HepG2 (cell line): Measurements from ENCODE around the gene USP7. TPM values are rescaled to one million over a fixed set of nuclear protein-coding genes. Genes with fewer than 3 reads are reported as not detected.
A peak's percentile ranks its signal among the peaks of the same experiment; 100 is the strongest.

Experiments
- AGO2 ChIP-seq: fragments of 200-400 bp; formaldehyde crosslinking; optimal IDR thresholded peaks from 2 replicates; pipeline ENCODE3; 2017; ENCODE audit warnings: mild to moderate bottlenecking, low read depth, low read length, moderate library complexity
- ARID2 ChIP-seq: sonication (generic); formaldehyde crosslinking; IDR thresholded peaks from 2 replicates; pipeline ENCODE4 v1.8.1; 2022; ENCODE audit warnings: mild to moderate bottlenecking, missing genetic modification reagents, borderline replicate concordance
- ATF7-NPFF ChIP-seq: sonication (generic); formaldehyde crosslinking; IDR thresholded peaks from 2 replicates; pipeline ENCODE4 v1.8.1; 2023; ENCODE audit warnings: mild to moderate bottlenecking, low read depth, missing genetic modification reagents, moderate library complexity
- ERF ChIP-seq: IDR thresholded peaks from 2 replicates; pipeline ENCODE4 v1.6.1; 2018; ENCODE audit warnings: missing biosample characterization, missing genetic modification reagents
- GFI1 ChIP-seq: sonication (generic); formaldehyde crosslinking; IDR thresholded peaks from 2 replicates; pipeline ENCODE4 v1.5.0; 2020; ENCODE audit warnings: missing genetic modification reagents, mild to moderate bottlenecking, borderline replicate concordance
- HHEX ChIP-seq: IDR thresholded peaks from 2 replicates; pipeline ENCODE4 v1.6.1; 2016; ENCODE audit warnings: control low read depth
- HNRNPLL ChIP-seq: fragments of 200-400 bp; formaldehyde crosslinking; IDR thresholded peaks from 2 replicates; pipeline ENCODE4 v1.6.1; 2017; ENCODE audit warnings: mild to moderate bottlenecking, low read depth, low read length; ENCODE audit not compliant: poor library complexity, severe bottlenecking
- ISX ChIP-seq: sonication (generic); formaldehyde crosslinking; conservative IDR thresholded peaks from 2 replicates; pipeline ENCODE4 v1.5.0; 2020; ENCODE audit warnings: missing genetic modification reagents
- KLF9 ChIP-seq: IDR thresholded peaks from 2 replicates; pipeline ENCODE4 v1.6.1; 2016; ENCODE audit warnings: low read depth
- NFRKB ChIP-seq: fragments of 450-650 bp; IDR thresholded peaks from 2 replicates; pipeline ENCODE4 v1.6.1; 2017
- ONECUT2 ChIP-seq: sonication (generic); formaldehyde crosslinking; IDR thresholded peaks from 2 replicates; pipeline ENCODE4 v1.4.0; 2020; ENCODE audit warnings: missing genetic modification reagents
- PCBP2 ChIP-seq: fragments of 200-400 bp; formaldehyde crosslinking; optimal IDR thresholded peaks from 2 replicates; pipeline ENCODE3; 2018; ENCODE audit warnings: low read length, low read depth; ENCODE audit not compliant: poor library complexity, severe bottlenecking
- POLR2AphosphoS5 ChIP-seq: IDR thresholded peaks from 2 replicates; pipeline ENCODE4 v1.6.1; 2012; ENCODE audit warnings: low read depth, low read length
- SP4 ChIP-seq: sonication (generic); formaldehyde crosslinking; IDR thresholded peaks from 2 replicates; pipeline ENCODE4 v1.8.1; 2023; ENCODE audit warnings: mild to moderate bottlenecking, missing genetic modification reagents
- ZBTB1 ChIP-seq: sonication (generic); formaldehyde crosslinking; IDR thresholded peaks from 2 replicates; pipeline ENCODE4 v1.4.0; 2020; ENCODE audit warnings: missing genetic modification reagents, borderline replicate concordance
- ZNF674 ChIP-seq: sonication (generic); formaldehyde crosslinking; IDR thresholded peaks from 2 replicates; pipeline ENCODE4 v1.5.0; 2020; ENCODE audit warnings: low read depth, mild to moderate bottlenecking, missing genetic modification reagents
- ZNF7 ChIP-seq: IDR thresholded peaks from 2 replicates; pipeline ENCODE4 v1.6.1; 2016; ENCODE audit warnings: missing biosample characterization, missing genetic modification reagents
- ZNF777 ChIP-seq: sonication (generic); formaldehyde crosslinking; IDR thresholded peaks from 2 replicates; pipeline ENCODE4 v1.4.0; 2020; ENCODE audit warnings: missing genetic modification reagents
- ZSCAN22 ChIP-seq: sonication (generic); formaldehyde crosslinking; IDR thresholded peaks from 2 replicates; pipeline ENCODE4 v1.4.0; 2020; ENCODE audit warnings: mild to moderate bottlenecking, missing genetic modification reagents
- polyA plus RNA-seq, 8 experiments: library from polyadenylated mRNA; depleted of rRNA in 3 of 8; stranded (reverse) in 7 of 8; unstranded in 1 of 8; fragments of >200 nt; fragmentation: Illumina TruSeq in 4 of 8; extraction: Trizol in 4 of 8; gene quantifications; 2 replicates each; pipeline versions ENCODE4 v1.2.1 to v1.2.3, GENCODE V29; 2011 to 2016; ENCODE audit warnings: low read depth in 4 of 8, missing spikeins in 1 of 8, mixed read lengths in 1 of 8; ENCODE audit not compliant: insufficient read depth in 1 of 8
- total RNA-seq, 5 experiments: library from RNA; depleted of rRNA; stranded (reverse); fragments of >200 nt; fragmentation: Illumina TruSeq; extraction: Trizol; gene quantifications; 2 replicates each; pipeline ENCODE4 v1.2.3, GENCODE V29; 2016; ENCODE audit warnings: low read depth in 1 of 5
- TF ChIP-seq, protein P1 (sequence below): sonication (generic); formaldehyde crosslinking; IDR thresholded peaks from 2 replicates; pipeline ENCODE4 v1.5.0; 2020; ENCODE audit warnings: missing genetic modification reagents
- TF ChIP-seq, protein P2 (sequence below): IDR thresholded peaks from 2 replicates; pipeline ENCODE4 v1.6.1; 2016; ENCODE audit warnings: missing compliant biosample characterization, missing genetic modification reagents, borderline replicate concordance
- TF ChIP-seq, protein P3 (sequence below): sonication (generic); formaldehyde crosslinking; IDR thresholded peaks from 2 replicates; pipeline ENCODE4 v1.8.0; 2022; ENCODE audit warnings: mild to moderate bottlenecking, missing genetic modification reagents; ENCODE audit not compliant: insufficient replicate concordance
- TF ChIP-seq, protein P4 (sequence below): IDR thresholded peaks from 2 replicates; pipeline ENCODE4 v1.6.1; 2016; ENCODE audit warnings: low read depth, control low read depth
- TF ChIP-seq, protein P5 (sequence below): sonication (generic); formaldehyde crosslinking; IDR thresholded peaks from 2 replicates; pipeline ENCODE4 v1.4.0; 2020; ENCODE audit warnings: mild to moderate bottlenecking, missing genetic modification reagents
- TF ChIP-seq, protein P6 (sequence below): sonication (generic); formaldehyde crosslinking; IDR thresholded peaks from 2 replicates; pipeline ENCODE4 v1.8.1; 2023; ENCODE audit warnings: missing genetic modification reagents, mild to moderate bottlenecking, borderline replicate concordance

Gene USP7
- total and polyA plus RNA-seq, 2 of the 13 experiments (the other 11 are each of a cell fraction or from before 2014, with no cell fraction given), result 52.5 to 173 TPM

DNA sequence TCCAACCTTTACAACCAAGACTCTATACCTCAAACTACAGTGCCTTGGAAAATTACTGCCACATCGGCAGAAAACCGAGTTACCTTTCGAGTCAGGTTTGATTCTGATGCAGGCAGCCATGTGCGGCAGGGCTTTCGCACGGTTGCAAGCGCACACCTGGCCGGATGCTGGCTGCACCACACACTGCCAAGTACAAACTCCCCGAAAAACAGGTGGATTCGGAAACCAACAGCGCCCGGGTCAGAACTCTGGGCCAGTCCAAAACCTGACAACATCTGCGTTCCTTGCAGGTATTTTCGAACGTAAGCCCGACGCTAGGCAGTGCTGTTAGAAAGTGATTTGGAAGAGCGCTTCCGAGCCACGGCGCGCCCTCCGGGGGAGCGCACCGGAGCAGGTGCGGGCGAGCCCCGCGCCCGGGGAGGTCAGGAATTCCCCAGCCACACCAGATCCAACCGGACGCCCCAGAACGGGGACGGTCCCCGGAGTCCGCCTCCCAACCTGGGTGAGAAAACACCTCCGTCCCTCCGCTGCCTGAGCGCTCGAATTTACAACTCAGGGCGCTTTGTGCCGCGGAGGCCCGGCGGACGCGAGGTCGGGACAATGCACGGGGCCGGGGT is 1.2 kb downstream of the USP7 start (continued):
- no peak for TF ChIP-seq GFI1 (CRISPR knock-in tag)
- TF ChIP-seq ZSCAN22 (CRISPR knock-in tag), result no peak
- TF ChIP-seq, protein P1, sequence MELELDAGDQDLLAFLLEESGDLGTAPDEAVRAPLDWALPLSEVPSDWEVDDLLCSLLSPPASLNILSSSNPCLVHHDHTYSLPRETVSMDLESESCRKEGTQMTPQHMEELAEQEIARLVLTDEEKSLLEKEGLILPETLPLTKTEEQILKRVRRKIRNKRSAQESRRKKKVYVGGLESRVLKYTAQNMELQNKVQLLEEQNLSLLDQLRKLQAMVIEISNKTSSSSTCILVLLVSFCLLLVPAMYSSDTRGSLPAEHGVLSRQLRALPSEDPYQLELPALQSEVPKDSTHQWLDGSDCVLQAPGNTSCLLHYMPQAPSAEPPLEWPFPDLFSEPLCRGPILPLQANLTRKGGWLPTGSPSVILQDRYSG (CRISPR knock-in tag), result no peak
- no peak for TF ChIP-seq PCBP2
- TF ChIP-seq, protein P2, sequence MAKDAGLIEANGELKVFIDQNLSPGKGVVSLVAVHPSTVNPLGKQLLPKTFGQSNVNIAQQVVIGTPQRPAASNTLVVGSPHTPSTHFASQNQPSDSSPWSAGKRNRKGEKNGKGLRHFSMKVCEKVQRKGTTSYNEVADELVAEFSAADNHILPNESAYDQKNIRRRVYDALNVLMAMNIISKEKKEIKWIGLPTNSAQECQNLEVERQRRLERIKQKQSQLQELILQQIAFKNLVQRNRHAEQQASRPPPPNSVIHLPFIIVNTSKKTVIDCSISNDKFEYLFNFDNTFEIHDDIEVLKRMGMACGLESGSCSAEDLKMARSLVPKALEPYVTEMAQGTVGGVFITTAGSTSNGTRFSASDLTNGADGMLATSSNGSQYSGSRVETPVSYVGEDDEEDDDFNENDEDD (CRISPR knock-in tag), result no peak
- TF ChIP-seq ERF (CRISPR knock-in tag), result no peak
- TF ChIP-seq ZNF777 (CRISPR knock-in tag), result peak; percentile 58; the same call in 1 of the 2 replicates
- TF ChIP-seq, protein P3, sequence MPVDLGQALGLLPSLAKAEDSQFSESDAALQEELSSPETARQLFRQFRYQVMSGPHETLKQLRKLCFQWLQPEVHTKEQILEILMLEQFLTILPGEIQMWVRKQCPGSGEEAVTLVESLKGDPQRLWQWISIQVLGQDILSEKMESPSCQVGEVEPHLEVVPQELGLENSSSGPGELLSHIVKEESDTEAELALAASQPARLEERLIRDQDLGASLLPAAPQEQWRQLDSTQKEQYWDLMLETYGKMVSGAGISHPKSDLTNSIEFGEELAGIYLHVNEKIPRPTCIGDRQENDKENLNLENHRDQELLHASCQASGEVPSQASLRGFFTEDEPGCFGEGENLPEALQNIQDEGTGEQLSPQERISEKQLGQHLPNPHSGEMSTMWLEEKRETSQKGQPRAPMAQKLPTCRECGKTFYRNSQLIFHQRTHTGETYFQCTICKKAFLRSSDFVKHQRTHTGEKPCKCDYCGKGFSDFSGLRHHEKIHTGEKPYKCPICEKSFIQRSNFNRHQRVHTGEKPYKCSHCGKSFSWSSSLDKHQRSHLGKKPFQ (CRISPR knock-in tag), result no peak
- no peak for TF ChIP-seq ZBTB1 (CRISPR knock-in tag)
- peak; percentile 39; the same call in 1 of the 2 replicates for TF ChIP-seq ARID2 (CRISPR knock-in tag)
- TF ChIP-seq, protein P4, sequence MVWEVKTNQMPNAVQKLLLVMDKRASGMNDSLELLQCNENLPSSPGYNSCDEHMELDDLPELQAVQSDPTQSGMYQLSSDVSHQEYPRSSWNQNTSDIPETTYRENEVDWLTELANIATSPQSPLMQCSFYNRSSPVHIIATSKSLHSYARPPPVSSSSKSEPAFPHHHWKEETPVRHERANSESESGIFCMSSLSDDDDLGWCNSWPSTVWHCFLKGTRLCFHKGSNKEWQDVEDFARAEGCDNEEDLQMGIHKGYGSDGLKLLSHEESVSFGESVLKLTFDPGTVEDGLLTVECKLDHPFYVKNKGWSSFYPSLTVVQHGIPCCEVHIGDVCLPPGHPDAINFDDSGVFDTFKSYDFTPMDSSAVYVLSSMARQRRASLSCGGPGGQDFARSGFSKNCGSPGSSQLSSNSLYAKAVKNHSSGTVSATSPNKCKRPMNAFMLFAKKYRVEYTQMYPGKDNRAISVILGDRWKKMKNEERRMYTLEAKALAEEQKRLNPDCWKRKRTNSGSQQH (CRISPR knock-in tag), result no peak
- TF ChIP-seq HNRNPLL, result peak; percentile 58
- peak; percentile 60; the same call in 1 of the 2 replicates for TF ChIP-seq ATF7-NPFF (CRISPR knock-in tag)
- TF ChIP-seq ONECUT2 (CRISPR knock-in tag), result no peak
- no peak for TF ChIP-seq ISX (CRISPR knock-in tag)
- TF ChIP-seq AGO2, result peak; percentile 90
- TF ChIP-seq, protein P5, sequence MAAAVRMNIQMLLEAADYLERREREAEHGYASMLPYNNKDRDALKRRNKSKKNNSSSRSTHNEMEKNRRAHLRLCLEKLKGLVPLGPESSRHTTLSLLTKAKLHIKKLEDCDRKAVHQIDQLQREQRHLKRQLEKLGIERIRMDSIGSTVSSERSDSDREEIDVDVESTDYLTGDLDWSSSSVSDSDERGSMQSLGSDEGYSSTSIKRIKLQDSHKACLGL, result peak; percentile 80; the same call in 1 of the 2 replicates
- no peak for TF ChIP-seq NFRKB
- no peak for TF ChIP-seq ZNF7 (CRISPR knock-in tag)
- TF ChIP-seq HHEX (CRISPR knock-in tag), result no peak
- no peak for TF ChIP-seq SP4 (CRISPR knock-in tag)
- TF ChIP-seq KLF9, result no peak
- 0 out of 2 replicates have a peak, but pooled peaks have one; percentile 28 for TF ChIP-seq ZNF674 (CRISPR knock-in tag)
- no peak for TF ChIP-seq POLR2AphosphoS5
- TF ChIP-seq, protein P6, sequence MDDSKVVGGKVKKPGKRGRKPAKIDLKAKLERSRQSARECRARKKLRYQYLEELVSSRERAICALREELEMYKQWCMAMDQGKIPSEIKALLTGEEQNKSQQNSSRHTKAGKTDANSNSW (CRISPR knock-in tag), result no peak
